Vagina (tissue), 2 donors: ENCODE measurements around the gene TNS3.

Experiments used
- POLR2A ChIP-seq, 2 donors: fragments of 450-650 bp; IDR thresholded peaks; one replicate each; pipeline ENCODE4 v1.6.1; 2017; ENCODE audit warnings: antibody characterized with exemption in 2 of 2, mild to moderate bottlenecking in 2 of 2, moderate library complexity in 2 of 2
- TF ChIP-seq, protein P1 (sequence below), 3 experiments: fragments of 450-650 bp in 2 of 3; fragments of 200-600 bp in 1 of 3; sonication (generic) in 1 of 3; IDR thresholded peaks; one replicate each; pipeline ENCODE4 v1.5.1; 2017 to 2019; ENCODE audit warnings: antibody characterized with exemption in 3 of 3, mild to moderate bottlenecking in 2 of 3, moderate library complexity in 2 of 3

DNA sequence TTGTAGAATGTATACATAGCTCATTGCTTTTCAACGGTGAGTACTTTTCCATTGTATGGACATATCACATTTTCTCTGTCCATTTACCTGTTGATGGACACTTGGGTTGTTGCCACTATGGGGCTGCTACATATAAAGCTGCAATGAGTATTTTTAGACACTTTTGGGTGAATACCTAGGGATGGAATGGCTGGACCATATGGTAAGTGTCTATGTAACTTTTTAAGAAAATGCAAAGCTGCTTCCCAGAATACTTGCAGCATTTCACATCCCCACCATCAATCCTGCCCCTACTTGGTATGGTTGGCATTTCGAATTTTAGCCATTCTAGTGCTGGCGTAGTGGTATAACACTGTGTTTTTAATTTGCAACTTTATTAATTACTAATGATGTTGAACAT is 274.6 kb downstream of the TNS3 start:
- TF ChIP-seq, protein P1, sequence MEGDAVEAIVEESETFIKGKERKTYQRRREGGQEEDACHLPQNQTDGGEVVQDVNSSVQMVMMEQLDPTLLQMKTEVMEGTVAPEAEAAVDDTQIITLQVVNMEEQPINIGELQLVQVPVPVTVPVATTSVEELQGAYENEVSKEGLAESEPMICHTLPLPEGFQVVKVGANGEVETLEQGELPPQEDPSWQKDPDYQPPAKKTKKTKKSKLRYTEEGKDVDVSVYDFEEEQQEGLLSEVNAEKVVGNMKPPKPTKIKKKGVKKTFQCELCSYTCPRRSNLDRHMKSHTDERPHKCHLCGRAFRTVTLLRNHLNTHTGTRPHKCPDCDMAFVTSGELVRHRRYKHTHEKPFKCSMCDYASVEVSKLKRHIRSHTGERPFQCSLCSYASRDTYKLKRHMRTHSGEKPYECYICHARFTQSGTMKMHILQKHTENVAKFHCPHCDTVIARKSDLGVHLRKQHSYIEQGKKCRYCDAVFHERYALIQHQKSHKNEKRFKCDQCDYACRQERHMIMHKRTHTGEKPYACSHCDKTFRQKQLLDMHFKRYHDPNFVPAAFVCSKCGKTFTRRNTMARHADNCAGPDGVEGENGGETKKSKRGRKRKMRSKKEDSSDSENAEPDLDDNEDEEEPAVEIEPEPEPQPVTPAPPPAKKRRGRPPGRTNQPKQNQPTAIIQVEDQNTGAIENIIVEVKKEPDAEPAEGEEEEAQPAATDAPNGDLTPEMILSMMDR (IDR thresholded peaks at IDR 0.05): no peak
- TF ChIP-seq POLR2A (IDR thresholded peaks at IDR 0.05): no peak
